ENCODE data around the gene PRODH2.

Gene PRODH2

GRCh38 chr19:35751839-35752745, 60.6 kb downstream of the PRODH2 start:
- H3K36me3 ChIP-seq (ENCODE audit: insufficient read depth, low read length), result peaks cover 24% of the 10 kb centered on the region
- H3K4me3 ChIP-seq (ENCODE audit: low read length), result no peak overlapping the region
- no peaks in the 10 kb centered on the region for H3K9me3 ChIP-seq (replicated peaks; ENCODE audit: low read length)
- peaks cover 30% of the 10 kb centered on the region for H3K4me1 ChIP-seq (ENCODE audit: control insufficient read depth, insufficient read depth, low read length)
- H3K27me3 ChIP-seq (ENCODE audit: control insufficient read depth, insufficient read depth, low read length), result no peaks in the 10 kb centered on the region
- H3K9ac ChIP-seq (ENCODE audit: low read depth, low read length), result no peak overlapping the region
- no peak overlapping the region for H3K4me2 ChIP-seq (ENCODE audit: low read length)

- no peaks in the 10 kb centered on the region for H3K9me3 ChIP-seq (replicated peaks; ENCODE audit: low read length)
- H3K27me3 ChIP-seq (ENCODE audit: control insufficient read depth, insufficient read depth, low read length), result no peaks in the 10 kb centered on the region
- H3K4me1 ChIP-seq (ENCODE audit: control insufficient read depth, insufficient read depth, low read length), result peaks cover 18% of the 10 kb centered on the region
- peaks cover 24% of the 10 kb centered on the region for H3K36me3 ChIP-seq (ENCODE audit: insufficient read depth, low read length)
- no peak overlapping the region for H3K4me3 ChIP-seq (ENCODE audit: low read length)
- no peak overlapping the region for H3K9ac ChIP-seq (ENCODE audit: low read depth, low read length)
- peak overlapping the region; percentile 16 for H3K4me2 ChIP-seq (ENCODE audit: low read length)
Observed at GRCh38 chr19:35750167-35750566, 62.5 kb downstream of the PRODH2 start.
